Omental fat pad (tissue), 4 donors: Measurements from ENCODE around the gene FAM227B. TPM values are rescaled to one million over a fixed set of nuclear protein-coding genes. Genes with fewer than 3 reads are reported as not detected.

Source experiments
- ATAC-seq: fragments of 150-250 bp; one replicate; pipeline ENCODE4 v1.9.1; 2016; ENCODE audit warnings: mild to moderate bottlenecking, moderate library complexity; ENCODE audit not compliant: low FRiP score
- DNase-seq: peaks from one replicate; pipeline ENCODE4 v3.0.0-alpha.2; 2019; ENCODE audit warnings: low spot score
- CTCF ChIP-seq, 3 donors: fragments of 450-650 bp; IDR thresholded peaks; one replicate each; pipeline ENCODE4 v1.5.1; 2016 to 2017; ENCODE audit warnings: antibody characterized with exemption in 3 of 3, mild to moderate bottlenecking in 3 of 3, moderate library complexity in 2 of 3
- total RNA-seq, 4 donors: library from RNA; depleted of rRNA; stranded (reverse); fragments of >200 nt; gene quantifications; one replicate each; pipeline ENCODE4 v1.1.0, GENCODE V29; 2016

FAM227B gene
- total RNA-seq, 4 donors from 2014 or later = 0.75 to 3.7 TPM; not detected in 2

GRCh38 chr15:49387471-49387870 lies 233.1 kb downstream of the FAM227B start:
- no peak for ATAC-seq
- DNase-seq = no peak
- TF ChIP-seq CTCF (IDR thresholded peaks at IDR 0.05) = no peak

- no peak for TF ChIP-seq CTCF (IDR thresholded peaks at IDR 0.05)
- no peak for DNase-seq
- ATAC-seq = no peak
Measured at GRCh38 chr15:49383266-49383665, 237.4 kb downstream of the FAM227B start.

GRCh38 chr15:49382394-49382793 lies 238.2 kb downstream of the FAM227B start:
- DNase-seq (no peak), ATAC-seq (no peak)
- TF ChIP-seq CTCF (IDR thresholded peaks at IDR 0.05) = no peak

GRCh38 chr15:49380912-49381311 lies 239.7 kb downstream of the FAM227B start:
- ATAC-seq = no peak
- DNase-seq = no peak
- TF ChIP-seq CTCF (IDR thresholded peaks at IDR 0.05) = no peak

GRCh38 chr15:49379996-49380395 lies 240.6 kb downstream of the FAM227B start:
- DNase-seq (no peak), ATAC-seq (no peak)
- no peak for TF ChIP-seq CTCF (IDR thresholded peaks at IDR 0.05)

- ATAC-seq (no peak), DNase-seq (no peak)
- TF ChIP-seq CTCF (IDR thresholded peaks at IDR 0.05) = no peak
Measured at GRCh38 chr15:49372366-49372765, 248.3 kb downstream of the FAM227B start.

GRCh38 chr15:49370782-49371181 lies 249.8 kb downstream of the FAM227B start:
- DNase-seq (no peak), ATAC-seq (no peak)
- no peak for TF ChIP-seq CTCF (IDR thresholded peaks at IDR 0.05)
